OCI-LY7 (cell line): ENCODE data around the gene GPR78. TPM values are rescaled to one million over a fixed set of nuclear protein-coding genes. Genes with fewer than 3 reads are reported as not detected.

Source experiments
- BruUV-seq: library from RNA; stranded (reverse); fragments of 400-500 nt; replicated peaks from 2 replicates; lab custom pipeline; 2021; lab: Mats Ljungman, UMichigan
- CTCF ChIA-PET: fragments of 300-600 bp; sonication (Branson Sonifier 250); formaldehyde crosslinking; loops from one replicate; lab custom pipeline; 2022; ENCODE audit warnings: antibody characterized with exemption; ENCODE audit not compliant: unreplicated experiment; lab: Charles Lee
- POLR2A ChIA-PET: fragments of 300-600 bp; sonication (Branson Sonifier 250); formaldehyde crosslinking; loops from one replicate; lab custom pipeline; 2022; ENCODE audit warnings: antibody characterized with exemption; lab: Charles Lee
- DNase-seq: peaks from one replicate; pipeline ENCODE4 v3.0.0-alpha.2; 2015; ENCODE audit warnings: low spot score
- H2AFZ ChIP-seq: fragments of 200-600 bp; sonication (generic), shearing (Covaris generic); 2 replicates; pipeline ENCODE4 v1.6.1; 2014; ENCODE audit warnings: mild to moderate bottlenecking, antibody characterized with exemption, low read length, moderate library complexity
- H3K27ac ChIP-seq: fragments of 200-600 bp; sonication (generic); 2 replicates; pipeline ENCODE4 v1.5.1; 2014; ENCODE audit warnings: mixed run types, low read depth, mild to moderate bottlenecking, moderate library complexity, low read length, inconsistent platforms; ENCODE audit not compliant: poor library complexity, severe bottlenecking
- H3K36me3 ChIP-seq: fragments of 200-600 bp; sonication (generic); 2 replicates; pipeline ENCODE4 v1.6.1; 2014; ENCODE audit warnings: mild to moderate bottlenecking, antibody characterized with exemption, low read length, moderate library complexity, mixed read lengths; ENCODE audit not compliant: insufficient read depth
- H3K4me1 ChIP-seq: fragments of 200-600 bp; sonication (generic); 2 replicates; pipeline ENCODE4 v1.5.1; 2014; ENCODE audit warnings: mild to moderate bottlenecking, low read length; ENCODE audit not compliant: insufficient read depth, poor library complexity, severe bottlenecking
- H3K4me2 ChIP-seq: fragments of 200-600 bp; sonication (generic); 2 replicates; pipeline ENCODE4 v1.6.1; 2014; ENCODE audit warnings: mild to moderate bottlenecking, low read length
- H3K4me3 ChIP-seq: fragments of 200-600 bp; sonication (generic); 2 replicates; pipeline ENCODE4 v1.5.1; 2014; ENCODE audit warnings: mild to moderate bottlenecking, low read depth, low read length; ENCODE audit not compliant: poor library complexity, severe bottlenecking
- H3K79me2 ChIP-seq: fragments of 200-600 bp; sonication (generic); 2 replicates; pipeline ENCODE4 v1.6.1; 2016; ENCODE audit warnings: low read depth, mild to moderate bottlenecking, low read length, moderate library complexity, mixed read lengths; ENCODE audit not compliant: insufficient read depth
- H3K9me2 ChIP-seq: fragments of 200-600 bp; sonication (generic); 2 replicates; pipeline ENCODE4 v1.6.1; 2016; ENCODE audit warnings: mild to moderate bottlenecking, low read length, mixed read lengths; ENCODE audit not compliant: insufficient read depth
- H3K9me3 ChIP-seq: fragments of 200-600 bp; sonication (generic); 2 replicates; pipeline ENCODE4 v1.6.1; 2014; ENCODE audit warnings: mild to moderate bottlenecking, mixed run types, low read length, mixed read lengths
- H4K20me1 ChIP-seq: fragments of 200-600 bp; sonication (generic); 2 replicates; pipeline ENCODE4 v1.6.1; 2014; ENCODE audit warnings: mild to moderate bottlenecking, antibody characterized with exemption, low read length, moderate library complexity, mixed read lengths; ENCODE audit not compliant: insufficient read depth
- EZH2phosphoT487 ChIP-seq: fragments of 200-600 bp; sonication (generic); IDR thresholded peaks from 2 replicates; pipeline ENCODE4 v1.6.1; 2018; ENCODE audit warnings: low read depth, borderline replicate concordance, mild to moderate bottlenecking, mixed run types, antibody characterized with exemption, low read length, moderate library complexity, mixed read lengths
- intact Hi-C: fragments of 100-400 bp; cut with micrococcal nuclease; formaldehyde crosslinking; loops from one replicate; pipeline ENCODE4 v1.10.0; 2022; ENCODE audit not compliant: unreplicated experiment
- total RNA-seq, 2 experiments: library from RNA; depleted of rRNA in 1 of 2; stranded (reverse); fragments of >200 nt in 1 of 2; shearing (Covaris generic) in 1 of 2; gene quantifications; 2 replicates each; pipeline ENCODE4 v1.2.3, GENCODE V29; 2014 to 2022
- TF ChIP-seq, protein P1 (sequence below): fragments of 200-600 bp; sonication (generic); conservative IDR thresholded peaks from 2 replicates; pipeline ENCODE4 v1.5.1; 2014; ENCODE audit warnings: mild to moderate bottlenecking, antibody characterized with exemption, low read length, moderate library complexity, mixed read lengths

Gene GPR78
- total RNA-seq, 2 experiments from 2014 or later = not detected

- no peak for DNase-seq
- H3K4me1 ChIP-seq = no peaks in the 10 kb centered on the region
- H3K9me3 ChIP-seq = no peaks in the 10 kb centered on the region
- no peak overlapping the region for H3K27ac ChIP-seq
- no peaks in the 10 kb centered on the region for H4K20me1 ChIP-seq
- H3K79me2 ChIP-seq = no peaks in the 10 kb centered on the region
- H3K9me2 ChIP-seq = no peaks in the 10 kb centered on the region
- no peak overlapping the region for H3K4me3 ChIP-seq
- intact Hi-C loops = no loop called here
- BruUV-seq = no TSS peak
- no peak overlapping the region for H2AFZ ChIP-seq
- H3K4me2 ChIP-seq = no peak overlapping the region
- TF ChIP-seq, protein P1, sequence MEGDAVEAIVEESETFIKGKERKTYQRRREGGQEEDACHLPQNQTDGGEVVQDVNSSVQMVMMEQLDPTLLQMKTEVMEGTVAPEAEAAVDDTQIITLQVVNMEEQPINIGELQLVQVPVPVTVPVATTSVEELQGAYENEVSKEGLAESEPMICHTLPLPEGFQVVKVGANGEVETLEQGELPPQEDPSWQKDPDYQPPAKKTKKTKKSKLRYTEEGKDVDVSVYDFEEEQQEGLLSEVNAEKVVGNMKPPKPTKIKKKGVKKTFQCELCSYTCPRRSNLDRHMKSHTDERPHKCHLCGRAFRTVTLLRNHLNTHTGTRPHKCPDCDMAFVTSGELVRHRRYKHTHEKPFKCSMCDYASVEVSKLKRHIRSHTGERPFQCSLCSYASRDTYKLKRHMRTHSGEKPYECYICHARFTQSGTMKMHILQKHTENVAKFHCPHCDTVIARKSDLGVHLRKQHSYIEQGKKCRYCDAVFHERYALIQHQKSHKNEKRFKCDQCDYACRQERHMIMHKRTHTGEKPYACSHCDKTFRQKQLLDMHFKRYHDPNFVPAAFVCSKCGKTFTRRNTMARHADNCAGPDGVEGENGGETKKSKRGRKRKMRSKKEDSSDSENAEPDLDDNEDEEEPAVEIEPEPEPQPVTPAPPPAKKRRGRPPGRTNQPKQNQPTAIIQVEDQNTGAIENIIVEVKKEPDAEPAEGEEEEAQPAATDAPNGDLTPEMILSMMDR = no peak
- ChIA-PET POLR2A (no interaction called here), CTCF (no interaction called here)
- no peaks in the 10 kb centered on the region for H3K36me3 ChIP-seq
These were observed 36.0 kb downstream of the GPR78 start for GRCh38 chr4:8615921-8616787.

- TF ChIP-seq EZH2phosphoT487 = no peak
- TF ChIP-seq, protein P1 = no peak
- Histone ChIP-seq H3K4me2 (no peak overlapping the region), H4K20me1 (no peaks in the 10 kb centered on the region), H3K9me3 (no peaks in the 10 kb centered on the region), H3K9me2 (no peaks in the 10 kb centered on the region), H3K27ac (no peak overlapping the region), H2AFZ (no peak overlapping the region), H3K4me1 (no peaks in the 10 kb centered on the region), H3K79me2 (no peaks in the 10 kb centered on the region), H3K36me3 (no peaks in the 10 kb centered on the region), H3K4me3 (no peak overlapping the region)
- POLR2A ChIA-PET = no interaction called here
- CTCF ChIA-PET = no interaction called here
- DNase-seq = no peak
- intact Hi-C loops = no loop called here
- BruUV-seq = no TSS peak
These were observed 36.6 kb downstream of the GPR78 start for GRCh38 chr4:8616831-8617230.

- BruUV-seq = no TSS peak
- no peak for DNase-seq
- intact Hi-C loops = no loop called here
- Histone ChIP-seq H3K4me2 (no peak overlapping the region), H3K79me2 (no peaks in the 10 kb centered on the region), H3K4me3 (no peak overlapping the region), H3K9me2 (no peaks in the 10 kb centered on the region), H3K4me1 (no peaks in the 10 kb centered on the region), H3K9me3 (no peaks in the 10 kb centered on the region), H3K27ac (no peak overlapping the region), H2AFZ (no peak overlapping the region), H4K20me1 (no peaks in the 10 kb centered on the region), H3K36me3 (no peaks in the 10 kb centered on the region)
- CTCF ChIA-PET = no interaction called here
- TF ChIP-seq, protein P1 = no peak
- TF ChIP-seq EZH2phosphoT487 = no peak
- POLR2A ChIA-PET = no interaction called here
These were observed 37.4 kb downstream of the GPR78 start for GRCh38 chr4:8617486-8618040.
